ENCODE measurements around the gene ARMC7.
"Not testable (repeated sequence)": the region's sequence is repeated elsewhere in the genome, so short reads cannot be mapped to it uniquely, and the experiment has no call there.

ARMC7 gene

GRCh38 chr17:75153780-75154194, 44.0 kb downstream of the ARMC7 start:
- Histone ChIP-seq H3K9ac (ENCODE audit: low read depth, low read length) (peak overlapping the region; percentile 83), H3K4me3 (ENCODE audit: low read depth, low read length) (peak overlapping the region; percentile 88), H3K27me3 (ENCODE audit: control insufficient read depth, insufficient read depth, low read length) (no peaks in the 10 kb centered on the region), H3K4me1 (ENCODE audit: control insufficient read depth, insufficient read depth, low read length) (peaks cover 12% of the 10 kb centered on the region), H3K9me3 (ENCODE audit: control insufficient read depth, insufficient read depth, low read length) (no peaks in the 10 kb centered on the region), H3K36me3 (ENCODE audit: control insufficient read depth, insufficient read depth, low read length) (no peaks in the 10 kb centered on the region)

DNA sequence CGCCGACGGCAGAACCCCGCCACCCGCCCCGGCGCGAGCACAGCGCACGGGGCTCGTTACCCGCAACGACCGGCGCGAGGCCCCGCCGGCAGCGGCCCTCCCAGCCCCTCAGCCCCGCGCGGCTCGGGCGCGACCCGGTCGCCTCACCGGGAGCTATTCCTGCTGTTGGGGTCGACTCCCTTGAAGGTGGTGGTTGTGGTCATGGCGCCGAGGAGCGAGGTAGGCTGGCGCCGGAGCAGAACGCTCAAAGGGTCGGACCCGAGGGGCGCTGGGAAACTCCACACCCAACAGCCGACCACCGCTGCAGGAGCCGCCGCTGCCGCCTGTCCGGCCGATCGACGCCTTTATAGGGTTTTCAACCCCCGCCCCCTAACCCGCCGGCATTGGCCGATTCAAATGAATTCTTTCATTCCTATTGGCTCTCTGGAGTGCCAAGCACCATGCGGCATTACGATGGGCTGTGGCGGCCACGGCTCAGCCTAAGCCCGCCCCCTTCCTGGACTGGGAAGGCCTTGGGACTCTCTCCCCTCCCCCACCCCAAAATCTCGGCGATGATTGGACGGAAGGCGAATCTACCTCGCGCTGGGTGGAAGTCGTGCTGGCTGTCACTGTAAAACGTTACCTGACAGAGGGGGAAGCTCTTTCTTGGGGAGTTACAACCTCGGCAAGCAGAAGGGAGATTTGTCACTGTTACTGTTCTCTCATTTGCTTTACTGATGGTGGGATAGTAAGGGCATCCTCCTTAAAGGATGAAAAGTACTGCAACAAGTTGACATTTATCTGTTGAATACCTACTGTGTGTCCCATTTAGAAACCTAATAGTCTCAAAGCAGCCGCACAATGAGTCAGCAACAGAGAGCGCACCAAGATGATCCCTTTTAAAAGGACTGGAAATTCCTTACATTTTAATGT, 44.7 kb downstream of the ARMC7 start, which contains the start of gene JPT1:
TSS of gene JPT1 (minus strand) at position 318 of the 912 bp plus-strand sequence. CDS start at position 203, 115 bp downstream.
- Histone ChIP-seq H3K9me3 (ENCODE audit: control insufficient read depth, insufficient read depth, low read length) (no peaks in the 10 kb centered on the region), H3K36me3 (ENCODE audit: control insufficient read depth, insufficient read depth, low read length) (no peaks in the 10 kb centered on the region), H3K27me3 (ENCODE audit: control insufficient read depth, insufficient read depth, low read length) (no peaks in the 10 kb centered on the region)

DNA sequence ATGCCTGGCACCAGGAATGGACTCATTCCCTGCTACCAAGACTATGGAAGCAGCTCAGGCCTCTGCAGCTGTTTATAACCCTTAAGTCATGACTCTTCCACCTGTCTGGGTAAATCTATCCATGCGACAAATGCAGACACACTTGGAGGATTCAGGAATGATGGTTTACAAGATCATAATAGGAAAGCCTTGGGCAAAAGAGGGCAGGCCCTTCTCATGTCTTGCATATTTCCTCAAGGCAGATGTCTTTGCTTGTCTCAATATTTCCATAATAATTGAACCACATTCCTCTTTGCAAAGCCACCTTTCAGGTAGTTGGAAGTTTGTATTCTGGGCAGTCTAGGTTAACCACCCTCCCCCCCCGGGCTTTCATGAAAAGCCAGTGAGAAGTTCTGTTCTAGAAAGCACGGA, 45.4 kb downstream of the ARMC7 start:
- peaks cover 8% of the 10 kb centered on the region for H3K4me1 ChIP-seq (ENCODE audit: control insufficient read depth, insufficient read depth, low read length)
- H3K4me3 ChIP-seq (ENCODE audit: low read depth, low read length) = peak overlapping the region; percentile 36
- no peaks in the 10 kb centered on the region for H3K36me3 ChIP-seq (ENCODE audit: control insufficient read depth, insufficient read depth, low read length)
- H3K27me3 ChIP-seq (ENCODE audit: control insufficient read depth, insufficient read depth, low read length) = no peaks in the 10 kb centered on the region
- H3K9ac ChIP-seq (ENCODE audit: low read depth, low read length) = no peak overlapping the region
- no peaks in the 10 kb centered on the region for H3K9me3 ChIP-seq (ENCODE audit: control insufficient read depth, insufficient read depth, low read length)

More for the DNA sequence above, 44.7 kb downstream of the ARMC7 start, which contains the start of gene JPT1:
- Histone ChIP-seq H3K9ac (ENCODE audit: low read depth, low read length) (peak within 1 kb of the TSS; percentile 89), H3K4me3 (ENCODE audit: low read depth, low read length) (peak within 1 kb of the TSS; percentile 88), H3K4me1 (ENCODE audit: control insufficient read depth, insufficient read depth, low read length) (peaks cover 12% of the 10 kb centered on the region)

DNA sequence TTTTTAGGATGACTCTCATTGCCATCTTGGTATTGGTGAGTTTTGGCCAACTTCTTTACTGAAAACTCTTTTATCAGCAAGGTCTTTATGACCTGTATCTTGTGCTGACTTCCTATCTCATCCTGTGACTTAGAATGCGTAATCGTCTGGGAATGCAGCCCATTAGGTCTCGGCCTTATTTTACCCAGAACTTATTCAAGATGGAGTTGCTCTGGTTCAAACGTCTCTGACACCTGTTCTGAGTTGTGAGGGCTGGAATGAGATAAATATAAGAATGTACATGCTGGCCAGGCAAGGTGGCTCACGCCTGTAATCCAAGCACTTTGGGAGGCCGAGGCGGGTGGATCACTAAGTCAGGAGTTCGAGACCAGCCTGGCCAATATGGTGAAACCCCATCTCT, 48.7 kb downstream of the ARMC7 start:
- H3K4me1 ChIP-seq (ENCODE audit: control insufficient read depth, insufficient read depth, low read length); H3K36me3 ChIP-seq (ENCODE audit: control insufficient read depth, insufficient read depth, low read length); H3K27me3 ChIP-seq (ENCODE audit: control insufficient read depth, insufficient read depth, low read length); H3K9ac ChIP-seq (ENCODE audit: low read depth, low read length); H3K9me3 ChIP-seq (ENCODE audit: control insufficient read depth, insufficient read depth, low read length); H3K4me3 ChIP-seq (ENCODE audit: low read depth, low read length): not testable (repeated sequence)

DNA sequence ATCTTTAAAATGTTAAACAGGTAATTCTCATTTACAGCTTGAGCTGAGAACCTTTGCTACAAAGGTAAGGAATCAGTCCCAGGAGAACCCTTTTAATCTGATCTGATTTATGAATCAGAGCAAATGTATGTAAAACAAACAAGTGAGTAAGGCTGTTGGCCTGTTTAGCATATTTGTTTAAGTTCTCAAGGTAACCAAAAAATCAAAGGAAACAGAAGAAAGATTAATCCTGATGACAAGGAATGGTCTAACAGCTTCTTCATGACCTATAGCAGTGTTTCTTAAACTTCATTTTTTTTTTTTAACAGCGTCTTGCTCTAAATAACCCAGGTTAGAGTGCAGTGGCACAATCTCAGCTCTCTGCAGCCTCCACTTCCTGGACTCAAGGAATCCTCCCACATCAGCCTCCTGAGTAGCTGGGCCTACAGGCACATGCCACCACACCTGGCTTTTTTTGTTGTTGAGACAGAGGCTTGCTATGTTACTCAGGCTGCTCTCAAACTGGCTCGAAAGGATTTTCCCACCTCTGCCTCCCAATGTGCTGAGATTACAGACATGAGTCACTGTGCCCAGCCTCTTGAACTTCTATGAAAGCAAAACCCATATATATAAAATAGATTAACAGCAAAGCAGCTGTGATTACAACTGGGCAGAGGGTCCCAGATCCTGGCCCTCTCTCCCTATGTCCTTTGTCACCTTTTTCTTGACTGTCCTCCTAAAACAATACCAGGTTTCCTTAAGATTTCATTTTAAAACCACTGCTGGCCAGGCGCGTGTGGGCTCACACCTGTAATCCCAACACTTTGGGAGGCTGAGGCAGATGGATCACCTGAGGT, 49.6 kb downstream of the ARMC7 start:
- Histone ChIP-seq H3K9me3 (ENCODE audit: control insufficient read depth, insufficient read depth, low read length) (no peaks in the 10 kb centered on the region), H3K9ac (ENCODE audit: low read depth, low read length) (no peak overlapping the region), H3K27me3 (ENCODE audit: control insufficient read depth, insufficient read depth, low read length) (no peaks in the 10 kb centered on the region), H3K4me3 (ENCODE audit: low read depth, low read length) (no peak overlapping the region), H3K36me3 (ENCODE audit: control insufficient read depth, insufficient read depth, low read length) (no peaks in the 10 kb centered on the region), H3K4me1 (ENCODE audit: control insufficient read depth, insufficient read depth, low read length) (peaks cover 6% of the 10 kb centered on the region)

DNA sequence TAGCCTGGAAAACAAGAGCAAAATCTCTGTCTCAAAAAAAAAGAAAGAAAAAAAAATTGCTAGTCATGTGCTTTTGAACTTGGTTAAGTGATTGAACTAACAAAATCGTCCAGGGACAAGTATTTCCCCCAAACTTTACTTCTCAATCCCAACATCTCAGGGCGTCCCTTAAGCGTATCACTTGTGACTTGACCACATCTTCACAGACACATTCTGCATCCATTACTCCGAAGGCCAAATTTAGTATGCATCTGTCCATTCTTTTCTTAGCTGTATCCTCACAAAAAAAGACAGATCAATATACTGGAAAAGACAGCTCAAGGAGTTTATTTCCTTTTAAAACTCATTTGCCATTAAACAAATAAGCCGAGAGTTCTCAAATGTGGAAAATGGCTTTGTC, 50.4 kb downstream of the ARMC7 start:
- no peak overlapping the region for H3K4me3 ChIP-seq (ENCODE audit: low read depth, low read length)
- H3K4me1 ChIP-seq (ENCODE audit: control insufficient read depth, insufficient read depth, low read length) = no peaks in the 10 kb centered on the region
- H3K9me3 ChIP-seq (ENCODE audit: control insufficient read depth, insufficient read depth, low read length) = no peaks in the 10 kb centered on the region
- no peak overlapping the region for H3K9ac ChIP-seq (ENCODE audit: low read depth, low read length)
- no peaks in the 10 kb centered on the region for H3K27me3 ChIP-seq (ENCODE audit: control insufficient read depth, insufficient read depth, low read length)
- no peaks in the 10 kb centered on the region for H3K36me3 ChIP-seq (ENCODE audit: control insufficient read depth, insufficient read depth, low read length)

DNA sequence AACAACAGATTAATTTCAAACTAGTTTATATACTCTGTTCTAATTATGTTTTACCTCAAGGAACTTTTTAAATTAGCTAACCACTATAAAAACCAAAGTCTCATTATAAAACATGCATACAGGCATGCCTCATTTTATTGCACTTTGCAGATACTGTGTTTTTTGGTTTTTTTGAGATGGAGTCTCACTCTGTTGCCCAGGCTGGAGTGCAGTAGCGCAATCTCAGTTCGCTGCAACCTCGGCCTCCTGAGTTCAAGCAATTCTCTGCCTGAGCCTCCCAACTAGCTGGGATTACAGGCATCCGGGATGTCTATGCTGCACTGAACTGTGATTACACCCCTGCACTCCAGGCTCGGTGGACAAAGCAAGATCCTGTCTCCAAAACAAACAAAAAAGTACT, 53.3 kb downstream of the ARMC7 start:
- H3K4me1 ChIP-seq (ENCODE audit: control insufficient read depth, insufficient read depth, low read length) = no peaks in the 10 kb centered on the region

GRCh38 chr17:75164606-75165005, 54.8 kb downstream of the ARMC7 start:
- H3K4me3 ChIP-seq (ENCODE audit: low read depth, low read length); H3K4me1 ChIP-seq (ENCODE audit: control insufficient read depth, insufficient read depth, low read length); H3K9ac ChIP-seq (ENCODE audit: low read depth, low read length); H3K9me3 ChIP-seq (ENCODE audit: control insufficient read depth, insufficient read depth, low read length); H3K27me3 ChIP-seq (ENCODE audit: control insufficient read depth, insufficient read depth, low read length): not testable (repeated sequence)
- peaks cover 13% of the 10 kb centered on the region for H3K36me3 ChIP-seq (ENCODE audit: control insufficient read depth, insufficient read depth, low read length)

More for the DNA sequence above, 53.3 kb downstream of the ARMC7 start:
- Histone ChIP-seq H3K4me3 (ENCODE audit: low read depth, low read length) (no peak overlapping the region), H3K9ac (ENCODE audit: low read depth, low read length) (no peak overlapping the region), H3K36me3 (ENCODE audit: control insufficient read depth, insufficient read depth, low read length) (peaks cover 9% of the 10 kb centered on the region), H3K9me3 (ENCODE audit: control insufficient read depth, insufficient read depth, low read length) (no peaks in the 10 kb centered on the region), H3K27me3 (ENCODE audit: control insufficient read depth, insufficient read depth, low read length) (no peaks in the 10 kb centered on the region)

DNA sequence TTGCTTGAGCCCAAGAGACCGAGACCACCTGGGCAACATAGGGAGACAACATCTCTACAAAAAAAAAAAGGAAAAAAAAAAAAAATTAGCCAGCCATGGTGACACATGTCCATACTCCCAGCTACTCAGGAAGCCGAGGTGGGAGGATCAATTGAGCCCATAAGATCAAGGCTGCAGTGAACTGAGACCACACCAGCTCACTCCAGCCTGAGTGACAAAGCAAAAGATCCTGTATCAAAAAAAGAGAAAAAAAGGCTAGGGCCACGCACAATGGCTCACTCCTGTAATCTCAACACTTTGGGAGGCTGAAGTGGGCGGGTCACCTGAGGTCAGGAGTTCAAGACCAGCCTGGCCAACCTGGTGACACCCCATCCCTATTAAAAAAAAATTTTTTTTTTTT, 59.2 kb downstream of the ARMC7 start:
- Histone ChIP-seq H3K4me3 (ENCODE audit: low read depth, low read length) (no peak overlapping the region), H3K27me3 (ENCODE audit: control insufficient read depth, insufficient read depth, low read length) (no peaks in the 10 kb centered on the region), H3K9ac (ENCODE audit: low read depth, low read length) (no peak overlapping the region), H3K4me1 (ENCODE audit: control insufficient read depth, insufficient read depth, low read length) (no peaks in the 10 kb centered on the region), H3K36me3 (ENCODE audit: control insufficient read depth, insufficient read depth, low read length) (peaks cover 23% of the 10 kb centered on the region), H3K9me3 (ENCODE audit: control insufficient read depth, insufficient read depth, low read length) (no peaks in the 10 kb centered on the region)

GRCh38 chr17:75173526-75173925, 63.8 kb downstream of the ARMC7 start:
- Histone ChIP-seq H3K9me3 (ENCODE audit: control insufficient read depth, insufficient read depth, low read length) (no peaks in the 10 kb centered on the region), H3K4me3 (ENCODE audit: low read depth, low read length) (no peak overlapping the region), H3K9ac (ENCODE audit: low read depth, low read length) (no peak overlapping the region), H3K4me1 (ENCODE audit: control insufficient read depth, insufficient read depth, low read length) (no peaks in the 10 kb centered on the region), H3K27me3 (ENCODE audit: control insufficient read depth, insufficient read depth, low read length) (no peaks in the 10 kb centered on the region), H3K36me3 (ENCODE audit: control insufficient read depth, insufficient read depth, low read length) (peaks cover 37% of the 10 kb centered on the region)

- H3K4me3 ChIP-seq (ENCODE audit: low read depth, low read length) = no peak overlapping the region
- H3K4me1 ChIP-seq (ENCODE audit: control insufficient read depth, insufficient read depth, low read length) = no peaks in the 10 kb centered on the region
- H3K9ac ChIP-seq (ENCODE audit: low read depth, low read length) = no peak overlapping the region
- no peaks in the 10 kb centered on the region for H3K27me3 ChIP-seq (ENCODE audit: control insufficient read depth, insufficient read depth, low read length)
- peaks cover 41% of the 10 kb centered on the region for H3K36me3 ChIP-seq (ENCODE audit: control insufficient read depth, insufficient read depth, low read length)
- H3K9me3 ChIP-seq (ENCODE audit: control insufficient read depth, insufficient read depth, low read length) = no peaks in the 10 kb centered on the region
Measured at GRCh38 chr17:75174996-75175395, 65.2 kb downstream of the ARMC7 start.
